HuH-7.5 (cell line): ENCODE results near the gene RFC2.
"Not testable (repeated sequence)": the region's sequence is repeated elsewhere in the genome, so short reads cannot be mapped to it uniquely, and the experiment has no call there.

ENCODE experiments used
- DNase-seq: peaks from one replicate; pipeline ENCODE4 v3.0.0; 2011; ENCODE audit warnings: low spot score

Gene RFC2

DNA sequence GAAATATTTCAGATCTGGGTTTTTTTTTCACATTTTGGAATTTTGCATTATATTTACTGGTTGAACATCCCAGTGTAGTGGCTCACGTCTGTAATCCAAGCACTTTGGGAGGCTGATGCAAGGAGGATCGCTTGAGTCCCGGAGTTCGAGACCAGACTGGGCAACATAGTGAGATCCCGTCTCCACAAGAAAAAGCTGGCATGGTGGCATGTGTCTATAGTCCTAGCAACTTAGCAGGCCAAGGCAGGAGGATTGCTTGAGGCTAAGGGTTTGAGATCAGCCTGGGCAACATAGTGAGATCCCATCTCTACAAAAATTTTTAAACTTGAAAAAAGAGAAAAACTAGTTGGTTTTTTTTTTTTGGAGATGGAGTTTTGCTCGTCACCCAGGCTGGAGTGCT is 6.0 kb downstream of the RFC2 start:
- DNase-seq: no peak

DNA sequence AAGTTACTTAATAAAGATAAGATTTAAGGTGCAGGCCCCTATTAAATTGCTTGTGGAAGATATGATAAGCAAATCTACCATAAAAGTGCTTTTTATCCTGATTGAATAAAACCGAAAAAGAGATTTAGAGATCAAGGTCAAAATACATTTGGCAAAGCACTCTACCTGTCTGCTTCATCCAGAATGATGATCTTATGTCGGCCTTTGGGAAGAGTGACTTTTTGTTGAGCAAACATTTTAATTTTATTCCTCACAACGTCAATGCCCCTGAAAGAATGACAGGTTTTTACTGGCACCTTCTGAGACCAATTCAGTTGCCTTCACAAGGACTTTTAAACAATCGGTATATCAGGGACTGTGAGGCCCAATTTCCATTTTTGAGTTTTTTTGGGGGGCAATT is 7.7 kb downstream of the RFC2 start:
- DNase-seq: no peak

DNA sequence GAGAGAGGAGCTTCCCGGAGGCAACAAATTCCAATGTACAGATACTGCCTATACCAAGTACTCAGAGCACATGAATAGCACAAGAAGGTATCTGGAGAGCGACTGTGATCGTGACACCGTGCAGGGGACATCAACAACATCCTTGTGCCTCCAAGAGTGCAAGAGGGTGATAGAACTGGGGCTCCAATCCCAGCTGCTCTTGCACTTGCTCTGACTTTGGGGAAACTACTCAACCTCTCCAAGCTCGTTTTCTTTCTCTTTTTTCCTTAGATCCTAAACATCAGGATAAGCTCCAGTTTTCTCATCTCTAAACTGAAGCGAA is 12.1 kb downstream of the RFC2 start:
- no peak for DNase-seq

DNA sequence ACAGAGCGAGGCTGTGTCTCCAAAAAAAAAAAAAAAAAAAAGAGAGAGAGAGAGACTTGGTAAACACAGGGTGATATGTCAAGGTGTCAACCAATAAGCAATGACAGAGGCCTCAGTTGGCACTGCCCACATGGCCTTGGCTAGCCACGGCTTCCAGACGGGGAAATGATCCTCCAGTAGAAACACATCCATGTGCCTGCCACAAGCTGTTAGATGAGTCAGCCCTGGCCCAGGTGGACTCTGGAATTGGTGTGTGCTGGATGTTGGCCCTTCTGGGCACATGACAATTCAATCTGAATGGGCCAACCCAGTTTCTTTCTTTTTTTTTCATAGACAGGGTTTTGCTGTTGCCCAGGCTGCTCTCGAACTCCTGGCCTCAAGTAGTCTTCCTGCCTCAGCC is 13.7 kb downstream of the RFC2 start:
- DNase-seq: no peak

DNA sequence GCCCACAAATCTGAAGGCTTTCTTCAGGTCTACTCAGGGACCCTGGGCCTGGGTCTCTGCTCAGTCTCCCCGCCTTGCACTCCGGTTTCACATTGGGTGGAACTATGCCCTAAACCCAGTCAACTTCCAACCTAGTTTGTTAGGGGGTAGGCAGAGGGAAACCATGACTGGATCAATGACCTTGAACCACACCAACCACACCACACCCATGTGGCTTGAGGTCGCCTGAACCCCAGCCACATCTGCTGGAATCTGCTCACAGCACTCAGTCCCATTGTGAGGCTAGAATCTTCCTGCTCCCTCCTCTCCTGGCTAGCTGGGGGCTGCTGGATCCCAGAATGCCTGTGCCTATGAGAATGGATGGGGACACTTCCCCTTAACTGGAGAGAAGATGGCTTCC is 17.9 kb downstream of the RFC2 start:
- no peak for DNase-seq

DNA sequence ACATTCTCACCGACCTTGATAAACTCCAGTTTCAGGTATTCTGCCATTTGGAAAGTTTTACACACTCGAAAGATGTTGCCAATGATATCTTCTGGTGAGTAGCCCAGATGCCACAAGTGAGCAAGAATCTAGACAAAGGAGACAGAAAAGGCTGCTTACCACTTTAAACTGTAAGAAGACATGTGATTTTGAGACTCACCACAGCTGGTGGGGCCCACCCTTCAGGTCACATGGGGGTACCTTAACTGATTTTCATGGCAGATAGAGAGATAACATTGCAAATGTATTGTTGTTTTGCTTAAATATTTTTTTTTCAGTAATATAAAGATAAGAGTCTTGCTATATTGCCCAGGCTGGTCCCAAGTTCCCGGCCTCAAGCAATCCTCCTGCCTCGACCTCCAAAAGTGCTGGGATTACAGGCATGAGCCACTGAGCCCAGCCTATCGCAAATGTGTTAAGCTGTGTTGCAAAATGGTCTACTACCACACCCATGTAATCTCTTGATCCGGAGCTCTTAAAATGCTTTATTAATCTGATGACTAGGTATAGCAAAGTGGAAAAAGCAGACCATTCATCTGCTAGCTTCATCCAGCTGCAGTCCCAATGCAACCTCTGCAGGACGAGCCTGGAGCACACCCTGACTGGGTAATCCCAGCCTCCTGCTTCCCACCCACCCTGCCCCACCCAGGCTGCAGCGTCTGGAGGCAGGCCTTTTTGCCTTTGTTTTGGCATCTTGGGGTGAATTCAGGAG is 18.5 kb downstream of the RFC2 start:
- DNase-seq: no peak

DNA sequence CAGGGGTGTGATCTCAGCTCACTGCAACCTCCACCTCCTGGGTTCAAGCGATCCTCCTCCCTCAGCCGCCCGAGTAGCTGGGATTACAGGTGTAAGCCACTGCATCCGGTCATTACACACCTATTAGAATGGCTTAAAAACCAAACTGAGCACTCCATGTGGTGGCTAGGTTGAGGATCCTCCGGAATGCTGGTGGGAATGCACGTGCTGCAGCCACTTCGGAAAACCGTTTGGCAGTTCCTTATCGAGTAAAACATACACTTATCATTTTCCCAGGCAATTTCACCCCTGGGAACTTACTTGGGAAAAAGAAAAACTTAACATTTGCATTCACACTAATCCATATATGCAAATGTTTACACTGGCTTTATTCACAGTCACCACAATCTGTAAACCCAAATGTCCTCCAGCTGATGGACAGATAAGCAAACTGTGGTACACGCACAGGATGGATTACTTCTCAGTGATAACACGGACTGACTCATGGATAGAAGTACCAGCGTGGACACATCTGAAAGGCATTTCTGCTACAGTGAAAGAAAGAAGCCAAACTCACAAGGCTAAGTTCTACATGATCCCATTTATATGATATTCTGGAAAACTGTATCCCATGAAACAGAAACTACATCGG is 20.4 kb downstream of the RFC2 start:
- DNase-seq: no peak

DNA sequence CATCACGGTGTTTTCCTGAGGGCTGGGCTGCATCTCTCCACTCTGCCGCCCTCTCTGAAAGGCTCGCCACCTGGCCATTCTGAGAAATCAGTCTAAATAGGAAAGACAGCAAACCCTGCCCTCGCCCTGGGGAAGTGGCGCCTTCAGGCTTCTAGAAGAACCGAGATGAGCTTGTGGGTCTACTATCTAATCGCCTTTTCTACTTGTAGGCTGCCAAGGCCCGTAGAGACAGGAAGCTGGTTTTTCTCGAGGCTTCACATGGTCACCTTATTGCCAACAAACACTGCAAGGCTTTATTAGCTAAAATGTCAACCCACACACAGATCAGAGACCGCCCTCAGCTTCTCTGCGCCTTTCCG is 23.0 kb downstream of the RFC2 start:
- no peak for DNase-seq

DNA sequence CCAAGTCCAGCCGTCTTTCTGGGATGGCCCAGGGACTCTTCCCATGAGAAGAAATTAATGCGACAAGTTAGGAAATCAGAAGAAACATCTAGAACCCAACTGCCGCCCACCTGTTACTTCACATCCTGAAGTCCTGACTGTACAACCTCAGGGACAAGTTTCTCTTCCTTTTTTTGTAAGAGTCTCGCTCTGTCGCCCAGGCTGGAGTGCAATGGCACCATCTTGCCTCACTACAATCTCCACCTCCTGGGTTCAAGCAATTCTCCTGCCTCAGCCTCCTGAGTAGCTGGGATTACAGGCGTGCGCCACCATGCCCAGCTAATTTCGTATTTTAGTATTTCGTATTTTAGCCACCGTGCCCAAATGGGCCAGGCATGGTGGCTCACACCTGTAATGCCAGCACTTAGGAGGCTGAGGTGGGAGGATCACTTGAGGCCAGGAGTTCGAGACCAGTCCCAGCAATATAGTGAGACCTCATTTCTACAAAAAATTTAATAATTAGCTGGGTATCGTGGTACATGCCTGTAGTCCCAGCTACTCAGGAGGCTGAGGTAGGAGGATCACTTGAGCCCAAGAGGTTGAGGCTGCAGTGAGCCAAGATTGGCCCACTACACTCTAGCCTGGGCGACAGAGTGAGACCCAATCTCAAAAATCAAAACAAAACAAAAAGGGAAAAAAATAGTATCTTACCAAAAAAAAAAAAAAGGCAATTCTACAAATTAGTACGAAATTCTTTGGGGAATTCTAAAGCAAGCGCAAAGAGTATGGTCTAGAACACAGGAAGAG is 23.6 kb downstream of the RFC2 start:
- DNase-seq: no peak

DNA sequence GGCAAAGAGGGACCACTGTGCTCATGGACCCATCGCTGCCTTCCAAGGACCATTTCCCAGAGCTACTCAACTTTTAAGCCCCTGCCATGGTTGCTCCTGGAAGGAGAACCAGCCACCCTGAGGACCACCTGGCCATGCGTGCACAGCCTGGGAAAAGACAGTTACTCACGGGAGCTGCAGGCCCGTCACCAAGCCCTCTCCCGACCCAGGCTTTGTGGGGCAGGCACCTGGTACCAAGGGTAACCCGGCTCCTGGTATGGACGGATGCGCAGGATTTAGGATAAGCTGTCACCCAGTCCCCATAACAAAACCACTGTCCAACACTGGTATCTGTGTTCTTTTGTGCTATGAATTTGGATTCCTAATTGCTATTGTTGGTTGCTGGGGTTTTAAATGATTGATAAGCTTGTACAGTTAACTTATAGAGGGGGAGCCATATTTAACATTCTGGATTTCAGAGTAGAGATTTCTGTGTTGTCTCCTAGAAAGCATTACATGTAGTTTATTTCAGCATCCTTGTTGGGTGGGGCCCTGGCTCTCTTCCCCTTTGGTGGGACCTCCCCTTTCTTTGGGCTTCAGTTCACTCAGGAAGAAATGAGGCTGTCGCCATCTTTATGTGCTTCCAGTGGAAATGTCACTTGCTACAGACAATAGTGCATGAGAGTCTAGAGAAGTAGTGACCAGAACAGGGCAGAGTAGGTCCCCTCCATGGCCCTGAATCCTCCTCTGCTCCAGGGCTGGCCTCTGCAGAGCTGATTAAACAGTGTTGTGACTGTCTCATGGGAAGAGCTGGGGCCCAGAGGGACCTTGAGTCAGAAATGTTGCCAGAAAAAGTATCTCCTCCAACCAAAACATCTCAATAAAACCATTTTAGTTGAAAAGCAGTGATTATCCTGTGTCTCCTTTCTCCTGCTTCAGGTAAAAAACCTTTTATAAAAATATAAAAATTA is 25.0 kb downstream of the RFC2 start:
- no peak for DNase-seq

DNA sequence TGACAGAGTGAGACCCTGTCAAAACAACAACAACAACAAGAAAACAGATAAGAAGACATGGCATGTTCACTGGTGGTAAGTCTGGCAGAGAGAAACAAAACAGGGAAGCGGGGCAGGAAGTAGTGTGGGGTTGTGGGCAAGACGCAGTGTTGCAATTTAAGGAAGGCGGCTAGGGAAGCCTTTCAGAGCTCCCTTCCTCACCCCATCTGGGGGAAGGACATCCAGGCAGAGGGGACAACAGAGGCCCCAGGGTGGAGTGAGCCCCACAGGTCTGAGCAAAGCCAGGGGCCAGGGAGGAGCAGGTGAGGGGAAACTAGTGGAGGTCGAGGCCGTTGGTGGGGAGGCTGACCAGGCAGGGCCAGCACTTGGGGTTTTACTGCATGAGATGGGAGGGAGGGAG is 27.6 kb downstream of the RFC2 start:
- no peak for DNase-seq

DNA sequence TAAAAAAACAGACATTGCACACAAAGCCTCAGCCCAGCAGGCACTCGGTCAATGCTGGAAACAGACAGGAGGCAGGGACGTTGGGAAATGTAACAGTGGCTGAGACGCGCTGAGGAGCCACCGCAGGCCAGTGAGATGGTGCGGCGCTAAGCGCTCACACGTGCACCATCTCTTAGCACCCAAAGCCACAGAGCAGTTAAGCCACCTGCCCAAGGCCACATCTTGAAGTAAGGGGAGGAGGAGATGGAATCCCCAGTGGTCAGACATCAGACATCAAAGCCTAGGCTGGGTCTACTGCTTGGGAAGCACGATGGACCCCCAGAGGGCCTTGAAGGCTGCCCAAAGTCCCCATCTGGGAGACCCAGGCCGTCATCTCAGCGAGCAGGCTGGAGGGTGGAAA is 28.8 kb downstream of the RFC2 start:
- DNase-seq: no peak

DNA sequence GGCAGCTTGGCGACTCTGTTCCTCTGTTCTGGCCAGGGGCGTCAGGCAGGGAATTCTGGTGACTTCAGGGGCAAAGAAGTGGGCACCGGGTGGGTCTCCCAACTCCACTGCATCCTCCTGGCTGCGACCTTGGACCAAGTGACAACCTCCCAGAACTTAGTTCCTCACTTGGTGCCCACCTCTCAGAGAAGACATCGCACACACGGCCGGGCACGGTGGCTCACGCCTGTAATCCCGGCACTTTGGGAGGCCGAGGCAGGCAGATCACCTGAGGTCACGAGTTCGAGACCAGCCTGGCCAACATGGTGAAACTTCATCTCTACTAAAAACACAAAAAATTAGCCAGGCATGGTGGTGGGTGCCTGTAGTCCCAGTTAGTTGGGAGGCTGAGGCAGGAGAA is 29.3 kb downstream of the RFC2 start:
- not testable (repeated sequence) for DNase-seq

DNA sequence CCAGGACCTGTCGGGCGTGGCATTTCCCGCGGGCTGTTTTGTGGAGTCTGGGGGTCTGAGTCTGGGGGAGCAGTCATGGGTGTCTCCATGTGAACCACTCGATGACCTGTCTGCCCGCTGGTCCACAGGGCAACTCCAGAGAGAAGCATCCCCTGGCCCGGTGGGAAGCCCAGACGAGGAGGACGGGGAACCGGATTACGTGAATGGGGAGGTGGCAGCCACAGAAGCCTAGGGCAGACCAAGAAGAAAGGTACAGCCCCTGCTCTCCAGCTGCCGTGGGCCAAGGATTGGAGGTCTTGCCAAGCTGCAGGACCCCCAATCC is 29.7 kb downstream of the RFC2 start:
- no peak for DNase-seq

DNA sequence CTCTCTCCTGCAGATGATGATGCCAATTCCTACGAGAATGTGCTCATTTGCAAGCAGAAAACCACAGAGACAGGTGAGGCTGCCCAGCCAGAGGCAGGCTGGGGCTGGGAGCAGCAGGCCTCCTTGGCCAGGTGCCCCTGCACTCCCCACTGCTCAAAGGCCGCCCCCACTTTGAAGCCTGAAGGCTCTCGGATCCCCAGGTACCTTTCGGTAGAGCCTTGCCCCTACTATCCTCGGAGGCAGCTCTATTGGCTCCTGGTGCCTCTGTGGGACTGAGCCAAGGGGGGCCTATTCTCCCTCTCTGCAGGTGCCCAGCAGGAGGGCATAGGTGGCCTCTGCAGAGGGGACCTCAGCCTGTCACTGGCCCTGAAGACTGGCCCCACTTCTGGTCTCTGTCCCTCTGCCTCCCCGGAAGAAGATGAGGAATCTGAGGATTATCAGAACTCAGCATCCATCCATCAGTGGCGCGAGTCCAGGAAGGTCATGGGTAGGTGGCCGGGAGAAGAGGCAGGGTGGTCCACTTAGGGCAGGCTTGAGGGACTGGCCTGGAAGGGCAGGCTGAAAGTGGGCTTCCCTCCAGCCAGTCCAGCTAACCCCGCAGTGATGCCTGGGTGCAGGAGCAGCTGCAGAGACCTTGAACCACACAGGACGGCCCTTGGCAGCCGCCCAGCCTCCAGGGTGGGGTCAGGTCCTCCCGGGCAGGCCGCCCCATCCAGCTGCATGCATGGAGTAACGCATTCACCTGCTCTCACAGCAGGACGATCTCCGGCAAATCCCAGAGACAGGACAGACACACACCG is 30.3 kb downstream of the RFC2 start:
- no peak for DNase-seq

DNA sequence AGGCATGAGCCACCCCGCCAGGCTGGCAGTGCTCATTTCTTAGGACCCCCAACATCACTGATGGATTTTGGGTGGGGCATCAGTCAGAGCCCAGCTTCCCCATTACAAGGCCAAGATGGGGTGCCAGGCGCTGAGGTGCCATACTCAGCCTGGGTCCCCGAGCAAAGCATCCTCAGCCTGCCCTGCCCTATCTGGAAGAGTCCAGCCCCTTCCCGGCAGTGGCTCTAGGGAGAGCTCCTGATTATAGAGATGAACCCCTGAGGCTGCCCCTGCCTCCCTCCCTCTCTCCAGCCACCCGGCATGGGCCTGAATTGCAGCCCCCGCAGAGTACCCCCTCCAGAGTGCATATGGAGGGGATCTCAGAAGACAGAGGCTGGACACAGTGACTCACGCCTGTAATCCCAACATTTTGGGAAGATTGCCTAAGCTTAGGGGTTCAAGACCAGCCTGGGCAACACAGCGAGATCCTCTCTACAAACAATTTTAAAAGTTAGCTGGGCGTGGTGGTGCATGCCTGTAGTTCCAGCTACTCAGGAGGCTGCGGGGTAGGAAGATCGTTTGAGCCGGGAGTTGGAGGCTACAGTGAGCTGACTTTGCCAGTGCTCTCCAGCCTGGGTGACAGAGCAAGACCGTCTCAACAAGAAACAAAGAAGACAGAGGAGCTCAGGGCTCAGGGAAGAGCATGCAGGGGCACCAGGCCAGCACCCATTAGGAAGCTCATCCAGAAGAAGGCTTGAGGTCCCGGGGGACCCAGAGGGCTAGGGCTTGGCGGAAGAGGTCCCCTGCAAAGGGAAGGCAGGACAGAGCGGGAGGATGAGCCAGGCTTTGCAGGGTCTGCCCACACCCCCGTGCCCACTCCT is 31.1 kb downstream of the RFC2 start:
- no peak for DNase-seq

DNA sequence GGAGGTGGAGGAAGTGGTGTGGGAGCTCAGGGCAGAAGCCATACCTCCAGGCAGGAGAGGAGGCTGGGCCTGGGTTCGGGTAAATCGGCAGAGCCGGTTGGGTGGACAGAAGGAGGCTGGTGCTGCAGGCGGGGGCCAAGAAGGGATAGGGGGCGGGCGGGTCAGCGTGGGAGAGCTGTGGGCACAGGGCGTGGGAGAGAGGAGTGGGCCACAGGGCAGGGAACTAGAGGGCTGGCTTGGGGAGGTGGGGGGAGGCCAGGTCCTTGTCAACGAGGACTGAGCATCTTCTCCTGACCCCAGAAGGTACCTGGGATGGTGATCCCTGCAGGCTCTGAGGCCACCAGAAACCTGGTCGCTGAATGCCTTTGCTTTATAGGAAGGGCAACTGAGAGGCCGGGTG is 32.5 kb downstream of the RFC2 start:
- DNase-seq: no peak

DNA sequence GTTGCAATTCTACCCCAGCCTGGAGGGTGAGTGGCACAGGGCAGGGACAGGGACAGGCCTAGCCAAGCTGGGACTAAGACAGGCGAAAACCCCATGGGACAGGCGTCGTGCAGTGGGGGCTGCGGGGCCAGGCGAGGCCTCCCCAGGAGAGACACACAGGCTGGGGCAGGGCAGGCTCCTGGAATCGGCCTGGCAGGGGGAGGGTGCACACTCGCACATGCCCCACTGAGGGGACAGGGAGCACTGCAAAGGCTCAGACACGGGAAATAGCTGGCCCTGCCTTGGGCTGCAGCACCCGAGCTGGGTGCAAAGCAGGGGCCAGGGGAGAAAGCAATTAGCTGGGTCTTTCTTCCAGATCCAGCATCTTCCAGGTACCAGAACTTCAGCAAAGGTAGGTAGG is 34.0 kb downstream of the RFC2 start:
- DNase-seq: peak; percentile 28

DNA sequence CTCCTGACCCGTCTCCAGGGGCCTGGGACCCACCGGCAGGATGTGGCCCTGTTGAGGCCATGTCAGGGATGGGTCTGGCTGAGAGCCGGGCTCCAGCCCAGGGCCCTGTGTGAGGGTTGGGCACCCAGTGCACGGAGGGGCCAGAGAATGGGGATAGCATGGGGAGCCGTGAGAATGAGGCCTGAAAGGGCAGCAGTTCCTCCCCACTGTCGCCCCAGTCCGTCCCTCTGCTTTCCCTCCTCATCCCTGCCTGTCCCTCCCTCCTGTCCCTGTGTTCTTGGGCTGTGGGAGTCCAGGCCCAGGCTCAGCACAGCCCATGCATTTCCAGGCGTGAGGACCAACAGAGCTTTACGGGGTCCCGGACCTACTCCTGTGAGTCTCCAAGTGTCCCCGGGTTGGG is 34.8 kb downstream of the RFC2 start:
- no peak for DNase-seq

DNA sequence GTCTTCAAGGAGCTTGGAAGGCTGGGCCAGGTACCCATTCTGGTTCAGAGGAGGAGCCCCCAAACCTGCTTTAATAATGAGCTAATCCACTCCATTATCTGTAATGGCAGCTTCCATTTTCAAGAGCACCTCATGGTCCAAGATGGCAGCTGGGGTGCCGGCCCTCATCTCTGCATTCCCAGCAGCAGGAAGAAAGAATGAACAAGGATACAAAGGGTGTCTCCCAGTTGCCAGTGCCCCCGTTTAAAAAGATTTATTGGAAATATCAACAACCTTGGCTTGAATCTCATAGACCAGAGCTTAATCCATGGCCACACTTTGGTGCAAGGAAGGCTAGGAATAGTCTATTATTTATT is 35.9 kb downstream of the RFC2 start:
- no peak for DNase-seq
